VCaP (cell line): ENCODE measurements around the gene SHQ1.
A peak's percentile ranks its signal among the peaks of the same experiment; 100 is the strongest.

Experiments
- H3K27ac ChIP-seq: fragments of 450-650 bp; 2 replicates; pipeline ENCODE4 v1.5.1; 2017
- CTCF ChIP-seq: fragments of 450-650 bp; conservative IDR thresholded peaks from 2 replicates; pipeline ENCODE4 v1.5.1; 2017; ENCODE audit warnings: mild to moderate bottlenecking, moderate library complexity

Gene SHQ1

GRCh38 chr3:72847751-72848702, at the start of gene SHQ1:
Gene SHQ1, minus strand, starts transcription at chr3:72848445. Its CDS starts 105 bp downstream, at chr3:72848340.
- TF ChIP-seq CTCF, result no peak
- peak within 1 kb of the TSS; percentile 55 for H3K27ac ChIP-seq

GRCh38 chr3:72897758-72898007, 49.4 kb upstream of the SHQ1 start:
- H3K27ac ChIP-seq, result no peak overlapping the region
- TF ChIP-seq CTCF, result no peak

- no peak for TF ChIP-seq CTCF
- H3K27ac ChIP-seq, result no peak overlapping the region
Measured at GRCh38 chr3:72896996-72897757, 48.9 kb upstream of the SHQ1 start.

GRCh38 chr3:72894976-72895552, 46.8 kb upstream of the SHQ1 start:
- no peak overlapping the region for H3K27ac ChIP-seq
- no peak for TF ChIP-seq CTCF

- H3K27ac ChIP-seq, result no peak overlapping the region
- TF ChIP-seq CTCF, result no peak
Measured at GRCh38 chr3:72892870-72893269, 44.6 kb upstream of the SHQ1 start.

- TF ChIP-seq CTCF, result no peak
- no peak overlapping the region for H3K27ac ChIP-seq
Measured at GRCh38 chr3:72892081-72892775, 44.0 kb upstream of the SHQ1 start.
